Measurements from ENCODE around the gene TNFRSF6B.

DNA sequence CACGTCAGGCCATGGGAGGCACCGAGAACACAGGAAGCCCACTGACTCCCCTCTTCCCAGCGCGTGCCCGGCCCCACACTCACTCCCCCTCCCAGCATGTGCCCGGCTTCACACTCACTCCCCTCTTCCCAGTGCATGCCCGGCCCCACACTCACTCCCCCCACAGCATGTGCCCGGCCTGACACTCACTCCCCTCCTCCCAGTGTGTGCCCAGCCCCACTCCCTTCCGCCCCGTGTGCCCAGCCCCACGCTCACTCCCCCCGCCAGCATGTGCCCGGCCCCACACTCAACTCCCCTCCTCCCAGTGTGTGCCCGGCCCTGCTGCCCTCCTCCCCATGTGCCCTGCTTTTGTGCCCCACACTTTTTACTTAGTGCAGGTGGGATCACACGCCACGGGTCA lies 28.6 kb upstream of the TNFRSF6B start:
- TF ChIP-seq, protein P1, sequence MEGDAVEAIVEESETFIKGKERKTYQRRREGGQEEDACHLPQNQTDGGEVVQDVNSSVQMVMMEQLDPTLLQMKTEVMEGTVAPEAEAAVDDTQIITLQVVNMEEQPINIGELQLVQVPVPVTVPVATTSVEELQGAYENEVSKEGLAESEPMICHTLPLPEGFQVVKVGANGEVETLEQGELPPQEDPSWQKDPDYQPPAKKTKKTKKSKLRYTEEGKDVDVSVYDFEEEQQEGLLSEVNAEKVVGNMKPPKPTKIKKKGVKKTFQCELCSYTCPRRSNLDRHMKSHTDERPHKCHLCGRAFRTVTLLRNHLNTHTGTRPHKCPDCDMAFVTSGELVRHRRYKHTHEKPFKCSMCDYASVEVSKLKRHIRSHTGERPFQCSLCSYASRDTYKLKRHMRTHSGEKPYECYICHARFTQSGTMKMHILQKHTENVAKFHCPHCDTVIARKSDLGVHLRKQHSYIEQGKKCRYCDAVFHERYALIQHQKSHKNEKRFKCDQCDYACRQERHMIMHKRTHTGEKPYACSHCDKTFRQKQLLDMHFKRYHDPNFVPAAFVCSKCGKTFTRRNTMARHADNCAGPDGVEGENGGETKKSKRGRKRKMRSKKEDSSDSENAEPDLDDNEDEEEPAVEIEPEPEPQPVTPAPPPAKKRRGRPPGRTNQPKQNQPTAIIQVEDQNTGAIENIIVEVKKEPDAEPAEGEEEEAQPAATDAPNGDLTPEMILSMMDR (IDR thresholded peaks at IDR 0.05 in 8 of 11, conservative IDR thresholded peaks at IDR 0.05 in 3 of 11), result no peak
- no peak for TF ChIP-seq POLR2AphosphoS5 (IDR thresholded peaks at IDR 0.05)
- no peak for TF ChIP-seq POLR2A (IDR thresholded peaks at IDR 0.05)
